ENCODE measurements around the gene ABCA13.

The ABCA13 gene

DNA sequence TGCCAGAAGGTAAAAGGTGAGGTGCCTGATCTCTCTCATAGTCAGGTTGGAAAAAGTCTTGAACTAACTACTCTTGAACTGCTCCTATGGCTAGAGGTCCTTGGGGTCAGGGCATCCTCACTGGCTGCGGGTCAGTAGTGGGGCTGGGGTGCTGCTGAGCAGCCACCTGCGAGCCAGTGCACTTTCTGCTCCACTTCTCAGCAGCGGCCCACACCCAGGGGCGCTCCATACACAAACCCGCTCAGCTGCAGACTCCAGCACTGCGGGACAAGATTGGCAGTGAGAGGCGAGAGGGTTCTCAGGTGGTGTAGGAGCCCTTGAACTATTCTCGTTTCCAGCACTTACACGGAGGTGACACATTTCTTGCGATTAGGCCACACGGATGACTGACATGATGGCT is 6.0 kb downstream of the ABCA13 start:
- DNase-seq (ENCODE audit: low read depth in 1 of 2, low spot score in 1 of 2), result no peak
- Histone ChIP-seq H3K27me3 (ENCODE audit: insufficient read depth, poor library complexity, severe bottlenecking) (no peaks in the 10 kb centered on the region), H3K27ac (replicated peaks) (no peak overlapping the region), H3K4me3 (replicated peaks; ENCODE audit: insufficient read depth, low read length) (no peak overlapping the region)
- TF ChIP-seq, protein P1, sequence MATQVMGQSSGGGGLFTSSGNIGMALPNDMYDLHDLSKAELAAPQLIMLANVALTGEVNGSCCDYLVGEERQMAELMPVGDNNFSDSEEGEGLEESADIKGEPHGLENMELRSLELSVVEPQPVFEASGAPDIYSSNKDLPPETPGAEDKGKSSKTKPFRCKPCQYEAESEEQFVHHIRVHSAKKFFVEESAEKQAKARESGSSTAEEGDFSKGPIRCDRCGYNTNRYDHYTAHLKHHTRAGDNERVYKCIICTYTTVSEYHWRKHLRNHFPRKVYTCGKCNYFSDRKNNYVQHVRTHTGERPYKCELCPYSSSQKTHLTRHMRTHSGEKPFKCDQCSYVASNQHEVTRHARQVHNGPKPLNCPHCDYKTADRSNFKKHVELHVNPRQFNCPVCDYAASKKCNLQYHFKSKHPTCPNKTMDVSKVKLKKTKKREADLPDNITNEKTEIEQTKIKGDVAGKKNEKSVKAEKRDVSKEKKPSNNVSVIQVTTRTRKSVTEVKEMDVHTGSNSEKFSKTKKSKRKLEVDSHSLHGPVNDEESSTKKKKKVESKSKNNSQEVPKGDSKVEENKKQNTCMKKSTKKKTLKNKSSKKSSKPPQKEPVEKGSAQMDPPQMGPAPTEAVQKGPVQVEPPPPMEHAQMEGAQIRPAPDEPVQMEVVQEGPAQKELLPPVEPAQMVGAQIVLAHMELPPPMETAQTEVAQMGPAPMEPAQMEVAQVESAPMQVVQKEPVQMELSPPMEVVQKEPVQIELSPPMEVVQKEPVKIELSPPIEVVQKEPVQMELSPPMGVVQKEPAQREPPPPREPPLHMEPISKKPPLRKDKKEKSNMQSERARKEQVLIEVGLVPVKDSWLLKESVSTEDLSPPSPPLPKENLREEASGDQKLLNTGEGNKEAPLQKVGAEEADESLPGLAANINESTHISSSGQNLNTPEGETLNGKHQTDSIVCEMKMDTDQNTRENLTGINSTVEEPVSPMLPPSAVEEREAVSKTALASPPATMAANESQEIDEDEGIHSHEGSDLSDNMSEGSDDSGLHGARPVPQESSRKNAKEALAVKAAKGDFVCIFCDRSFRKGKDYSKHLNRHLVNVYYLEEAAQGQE (IDR thresholded peaks at IDR 0.05; ENCODE audit: insufficient replicate concordance, low read depth), result no peak
- TF ChIP-seq SPI1 (IDR thresholded peaks at IDR 0.05; ENCODE audit: borderline replicate concordance, low read depth) (no peak), GABPA (IDR thresholded peaks at IDR 0.05; ENCODE audit: low read depth) (no peak), POLR2AphosphoS5 (IDR thresholded peaks at IDR 0.05; ENCODE audit: low read depth) (no peak)
- TF ChIP-seq, protein P2, sequence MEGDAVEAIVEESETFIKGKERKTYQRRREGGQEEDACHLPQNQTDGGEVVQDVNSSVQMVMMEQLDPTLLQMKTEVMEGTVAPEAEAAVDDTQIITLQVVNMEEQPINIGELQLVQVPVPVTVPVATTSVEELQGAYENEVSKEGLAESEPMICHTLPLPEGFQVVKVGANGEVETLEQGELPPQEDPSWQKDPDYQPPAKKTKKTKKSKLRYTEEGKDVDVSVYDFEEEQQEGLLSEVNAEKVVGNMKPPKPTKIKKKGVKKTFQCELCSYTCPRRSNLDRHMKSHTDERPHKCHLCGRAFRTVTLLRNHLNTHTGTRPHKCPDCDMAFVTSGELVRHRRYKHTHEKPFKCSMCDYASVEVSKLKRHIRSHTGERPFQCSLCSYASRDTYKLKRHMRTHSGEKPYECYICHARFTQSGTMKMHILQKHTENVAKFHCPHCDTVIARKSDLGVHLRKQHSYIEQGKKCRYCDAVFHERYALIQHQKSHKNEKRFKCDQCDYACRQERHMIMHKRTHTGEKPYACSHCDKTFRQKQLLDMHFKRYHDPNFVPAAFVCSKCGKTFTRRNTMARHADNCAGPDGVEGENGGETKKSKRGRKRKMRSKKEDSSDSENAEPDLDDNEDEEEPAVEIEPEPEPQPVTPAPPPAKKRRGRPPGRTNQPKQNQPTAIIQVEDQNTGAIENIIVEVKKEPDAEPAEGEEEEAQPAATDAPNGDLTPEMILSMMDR (IDR thresholded peaks at IDR 0.05; ENCODE audit: insufficient read depth, low read length), result no peak

DNA sequence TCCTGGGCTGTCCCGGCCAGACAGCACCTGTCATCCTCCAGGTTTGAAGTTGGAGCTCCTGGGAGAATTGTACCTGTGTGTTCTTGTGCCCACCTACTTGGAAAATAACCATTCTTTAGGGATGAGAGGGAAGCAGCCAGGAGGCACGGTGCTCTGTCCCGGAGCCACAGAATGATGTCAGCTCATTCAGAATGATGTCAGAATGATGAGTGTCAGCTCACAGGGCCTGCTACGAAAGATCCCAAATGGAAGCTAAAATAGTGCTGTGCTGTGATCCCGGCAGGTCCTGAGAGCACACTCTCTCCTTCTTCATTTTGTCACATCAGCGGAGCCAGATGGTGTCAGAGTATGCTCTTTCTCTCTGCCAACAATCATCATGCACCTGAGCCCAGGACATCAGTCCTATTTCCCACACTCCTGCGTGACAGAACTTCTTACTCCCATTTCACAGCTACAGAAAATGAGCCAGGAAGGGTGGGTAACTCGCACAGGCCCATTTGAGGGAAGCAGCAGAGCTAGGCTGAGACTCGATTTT is 8.3 kb downstream of the ABCA13 start:
- H3K27me3 ChIP-seq (ENCODE audit: insufficient read depth, poor library complexity, severe bottlenecking), result no peaks in the 10 kb centered on the region
- H3K27ac ChIP-seq (replicated peaks), result no peak overlapping the region
- no peak overlapping the region for H3K4me3 ChIP-seq (replicated peaks; ENCODE audit: insufficient read depth, low read length)
- no peak for DNase-seq (ENCODE audit: low read depth in 1 of 2, low spot score in 1 of 2)
- TF ChIP-seq POLR2AphosphoS5 (IDR thresholded peaks at IDR 0.05; ENCODE audit: low read depth) (no peak), GABPA (IDR thresholded peaks at IDR 0.05; ENCODE audit: low read depth) (no peak)

DNA sequence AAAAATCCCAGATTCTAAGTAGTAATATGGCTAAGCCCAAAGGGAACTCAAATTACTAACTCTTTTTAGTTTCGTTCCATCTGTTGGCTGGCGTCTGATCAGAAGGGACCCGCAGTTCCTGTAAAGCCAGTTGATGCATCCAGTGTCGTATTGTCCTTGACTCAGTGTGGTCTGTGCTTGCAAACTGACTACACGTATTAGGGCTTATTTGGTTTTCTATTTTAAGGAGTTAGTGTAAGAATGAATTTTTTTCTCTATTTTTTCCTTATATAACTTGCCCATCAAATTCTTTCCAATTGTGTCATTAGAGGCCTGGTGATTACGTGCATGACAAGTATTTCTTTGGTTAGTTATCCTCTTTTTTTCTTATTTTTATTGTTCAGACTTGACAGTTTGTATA is 9.7 kb downstream of the ABCA13 start:
- H3K27me3 ChIP-seq (ENCODE audit: insufficient read depth, poor library complexity, severe bottlenecking), result no peaks in the 10 kb centered on the region
- TF ChIP-seq GABPA (IDR thresholded peaks at IDR 0.05; ENCODE audit: low read depth) (no peak), POLR2AphosphoS5 (IDR thresholded peaks at IDR 0.05; ENCODE audit: low read depth) (no peak), SPI1 (IDR thresholded peaks at IDR 0.05; ENCODE audit: borderline replicate concordance, low read depth) (no peak)
- TF ChIP-seq, protein P2 (IDR thresholded peaks at IDR 0.05; ENCODE audit: insufficient read depth, low read length), result no peak
- TF ChIP-seq, protein P1 (IDR thresholded peaks at IDR 0.05; ENCODE audit: insufficient replicate concordance, low read depth), result no peak
- no peak for DNase-seq (ENCODE audit: low read depth in 1 of 2, low spot score in 1 of 2)
- no peak overlapping the region for H3K27ac ChIP-seq (replicated peaks)
- H3K4me3 ChIP-seq (replicated peaks; ENCODE audit: insufficient read depth, low read length), result no peak overlapping the region

DNA sequence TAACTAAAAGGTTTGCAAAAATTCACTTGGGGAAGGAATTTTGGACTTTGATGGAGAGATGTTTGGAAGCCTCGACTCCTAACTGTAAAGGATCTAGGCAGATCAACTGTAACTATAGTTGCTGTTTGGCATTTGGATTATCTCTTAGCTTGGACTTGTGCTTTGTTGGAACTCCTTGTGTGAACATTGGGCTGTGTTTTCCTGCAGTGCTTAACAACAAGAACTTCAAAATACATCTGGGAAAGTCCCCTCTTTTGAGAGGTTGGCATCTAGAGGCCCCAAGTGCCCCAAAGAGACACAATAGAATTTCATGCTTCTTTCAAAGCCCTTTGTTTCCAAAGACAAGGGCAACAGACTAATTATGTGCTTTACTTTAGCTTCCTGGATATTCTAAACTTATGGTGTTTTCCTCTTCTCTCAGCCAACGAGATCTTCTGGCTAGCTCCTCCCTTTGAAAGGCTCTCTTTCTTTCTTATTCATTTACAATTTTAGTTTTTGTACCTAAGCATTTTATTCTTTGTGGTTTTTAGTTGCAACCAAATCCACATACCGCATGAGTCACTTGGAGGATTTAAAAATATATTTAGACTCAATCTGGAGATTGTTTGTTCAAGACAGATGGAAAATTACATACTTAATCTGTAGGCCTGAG is 11.6 kb downstream of the ABCA13 start:
- Histone ChIP-seq H3K27ac (replicated peaks) (no peak overlapping the region), H3K27me3 (ENCODE audit: insufficient read depth, poor library complexity, severe bottlenecking) (no peaks in the 10 kb centered on the region), H3K4me3 (replicated peaks; ENCODE audit: insufficient read depth, low read length) (no peak overlapping the region)
- TF ChIP-seq POLR2AphosphoS5 (IDR thresholded peaks at IDR 0.05; ENCODE audit: low read depth) (no peak), SPI1 (IDR thresholded peaks at IDR 0.05; ENCODE audit: borderline replicate concordance, low read depth) (no peak), GABPA (IDR thresholded peaks at IDR 0.05; ENCODE audit: low read depth) (no peak)
- TF ChIP-seq, protein P1 (IDR thresholded peaks at IDR 0.05; ENCODE audit: insufficient replicate concordance, low read depth), result no peak
- TF ChIP-seq, protein P2 (IDR thresholded peaks at IDR 0.05; ENCODE audit: insufficient read depth, low read length), result no peak
- no peak for DNase-seq (ENCODE audit: low read depth in 1 of 2, low spot score in 1 of 2)
